Fibroblast of lung (primary cell): ENCODE data around the gene ANKRD17. TPM values are rescaled to one million over a fixed set of nuclear protein-coding genes. Genes with fewer than 3 reads are reported as not detected.

ENCODE experiments used
- DNase-seq, 2 donors: peaks; one replicate each; pipeline versions ENCODE4 v3.0.0 to v3.0.0-alpha.2; 2010; ENCODE audit warnings: low read depth in 2 of 2
- H2AFZ ChIP-seq: 2 replicates; pipeline ENCODE4 v1.5.1; 2012; ENCODE audit warnings: low read length, control low read depth, inconsistent platforms
- H3K27ac ChIP-seq: 2 replicates; pipeline ENCODE4 v1.5.1; 2011; ENCODE audit warnings: low read length, control low read depth; ENCODE audit not compliant: insufficient read depth
- H3K27me3 ChIP-seq: 2 replicates; pipeline ENCODE4 v1.5.1; 2011; ENCODE audit warnings: mild to moderate bottlenecking, low read length; ENCODE audit not compliant: control insufficient read depth, insufficient read depth
- H3K36me3 ChIP-seq: 2 replicates; pipeline ENCODE4 v1.5.1; 2011; ENCODE audit warnings: low read length; ENCODE audit not compliant: control insufficient read depth, insufficient read depth
- H3K4me1 ChIP-seq: 2 replicates; pipeline ENCODE4 v1.5.1; 2011; ENCODE audit warnings: low read length; ENCODE audit not compliant: control insufficient read depth, insufficient read depth; ENCODE audit errors: extremely low read depth
- H3K4me2 ChIP-seq: 2 replicates; pipeline ENCODE4 v1.5.1; 2011; ENCODE audit warnings: low read length, control low read depth; ENCODE audit not compliant: insufficient read depth; ENCODE audit errors: extremely low read depth
- H3K4me3 ChIP-seq, 4 experiments: fragments of 200-600 bp in 1 of 4; sonication (generic) in 1 of 4; replicated peaks in 1 of 4; 2 replicates each; pipeline ENCODE4 v1.5.1; 2011 to 2016; ENCODE audit warnings: low read length in 4 of 4, low read depth in 3 of 4, mild to moderate bottlenecking in 3 of 4, control low read depth in 2 of 4, inconsistent platforms in 1 of 4, mixed read lengths in 1 of 4; ENCODE audit not compliant: insufficient read depth in 1 of 4; ENCODE audit errors: control extremely low read depth in 1 of 4
- H3K79me2 ChIP-seq: 2 replicates; pipeline ENCODE4 v1.5.1; 2012; ENCODE audit warnings: mild to moderate bottlenecking, low read length, inconsistent platforms; ENCODE audit not compliant: control insufficient read depth, insufficient read depth
- H3K9ac ChIP-seq: 2 replicates; pipeline ENCODE4 v1.5.1; 2011; ENCODE audit warnings: mild to moderate bottlenecking, low read length, control low read depth; ENCODE audit not compliant: insufficient read depth
- H3K9me3 ChIP-seq: 2 replicates; pipeline ENCODE4 v1.5.1; 2012; ENCODE audit warnings: low read depth, low read length; ENCODE audit not compliant: control insufficient read depth, insufficient read depth
- H4K20me1 ChIP-seq: 2 replicates; pipeline ENCODE4 v1.5.1; 2011; ENCODE audit warnings: low read length; ENCODE audit not compliant: control insufficient read depth, insufficient read depth; ENCODE audit errors: extremely low read depth
- CTCF ChIP-seq, 2 donors: IDR thresholded peaks in 1 of 2; conservative IDR thresholded peaks in 1 of 2; 1 replicate in 1 of 2; 2 replicates in 1 of 2; pipeline ENCODE4 v1.5.1; 2011 to 2012; ENCODE audit warnings: low read length in 2 of 2, control low read depth in 1 of 2, inconsistent platforms in 1 of 2, low read depth in 1 of 2, mild to moderate bottlenecking in 1 of 2
- EZH2 ChIP-seq: IDR thresholded peaks from 2 replicates; pipeline ENCODE4 v1.5.1; 2012; ENCODE audit warnings: low read length, control low read depth, mild to moderate bottlenecking; ENCODE audit errors: missing control alignments
- polyA minus RNA-seq: library from RNA; depleted of rRNA, polyadenylated mRNA; stranded (reverse); fragments of >200 nt; gene quantifications from 2 replicates; pipeline ENCODE4 v1.2.3, GENCODE V29; 2011; ENCODE audit warnings: low replicate concordance
- polyA plus RNA-seq, 2 donors: library from polyadenylated mRNA; depleted of rRNA in 1 of 2; stranded (reverse) in 1 of 2; unstranded in 1 of 2; fragments of >200 nt; gene quantifications; 2 replicates each; pipeline ENCODE4 v1.2.1, GENCODE V29; 2011 to 2012; ENCODE audit warnings: missing spikeins in 1 of 2
- total RNA-seq: library from RNA; depleted of rRNA; stranded (reverse); fragments of >200 nt; gene quantifications from 2 replicates; pipeline ENCODE4 v1.2.1, GENCODE V29; 2014

Gene ANKRD17
- total RNA-seq (36.5 and 46.2 TPM in 2 replicates), polyA plus RNA-seq (50.8 and 54.6 TPM in 2 replicates), polyA minus RNA-seq (49.5 and 57.9 TPM in 2 replicates)
- polyA plus RNA-seq (2012), result 29.3 and 30.0 TPM in 2 replicates

- H3K36me3 ChIP-seq, result no peaks in the 10 kb centered on the region
- peak; percentile 92 to 95 for DNase-seq
- H3K4me1 ChIP-seq, result peaks cover 3% of the 10 kb centered on the region
- peak within 1 kb of the TSS; percentile 97 for H3K27ac ChIP-seq
- peak within 1 kb of the TSS; percentile 57 to 98 (median 78) for H3K4me3 ChIP-seq
- H4K20me1 ChIP-seq, result no peaks in the 10 kb centered on the region
- H3K4me2 ChIP-seq, result peak within 1 kb of the TSS; percentile 97
- H3K9ac ChIP-seq, result peak within 1 kb of the TSS; percentile 96
- no peaks in the 10 kb centered on the region for H3K9me3 ChIP-seq
- peaks cover 60% of the 10 kb centered on the region for H3K79me2 ChIP-seq
- H3K27me3 ChIP-seq, result no peaks in the 10 kb centered on the region
- TF ChIP-seq CTCF (conservative IDR thresholded peaks at IDR 0.05 in 1 of 2, IDR thresholded peaks at IDR 0.05 in 1 of 2; ENCODE audit: low read depth in 1 of 2, low read length in 2 of 2), result no peak
- TF ChIP-seq EZH2, result no peak
- peak within 1 kb of the TSS; percentile 97 for H2AFZ ChIP-seq
Measured at GRCh38 chr4:73258686-73259570, at the start of gene ANKRD17. TSS of gene ANKRD17 (minus strand) at chr4:73258798. CDS start at chr4:73258668, 130 bp downstream.

GRCh38 chr4:73308286-73308685, 49.7 kb upstream of the ANKRD17 start:
- TF ChIP-seq CTCF (conservative IDR thresholded peaks at IDR 0.05 in 1 of 2, IDR thresholded peaks at IDR 0.05 in 1 of 2; ENCODE audit: low read depth in 1 of 2, low read length in 2 of 2) (peak; percentile 39 to 46), EZH2 (no peak)

GRCh38 chr4:73303711-73304110, 45.1 kb upstream of the ANKRD17 start:
- H3K9ac ChIP-seq, result no peak overlapping the region
- no peaks in the 10 kb centered on the region for H3K27me3 ChIP-seq
- H3K4me3 ChIP-seq, result no peak overlapping the region
- no peaks in the 10 kb centered on the region for H3K79me2 ChIP-seq
- H3K4me1 ChIP-seq, result peaks cover 5% of the 10 kb centered on the region
- no peak overlapping the region for H3K27ac ChIP-seq
- no peaks in the 10 kb centered on the region for H3K36me3 ChIP-seq
- TF ChIP-seq CTCF (conservative IDR thresholded peaks at IDR 0.05 in 1 of 2, IDR thresholded peaks at IDR 0.05 in 1 of 2; ENCODE audit: low read depth in 1 of 2, low read length in 2 of 2), result no peak
- no peak for TF ChIP-seq EZH2
- H2AFZ ChIP-seq, result no peak overlapping the region
- H3K9me3 ChIP-seq, result no peaks in the 10 kb centered on the region
- no peak overlapping the region for H3K4me2 ChIP-seq
- no peaks in the 10 kb centered on the region for H4K20me1 ChIP-seq
- no peak for DNase-seq

More at GRCh38 chr4:73308286-73308685, 49.7 kb upstream of the ANKRD17 start:
- DNase-seq, result peak; percentile 34 to 51
- no peaks in the 10 kb centered on the region for H3K79me2 ChIP-seq
- H3K36me3 ChIP-seq, result no peaks in the 10 kb centered on the region
- H2AFZ ChIP-seq, result peak overlapping the region; percentile 76
- no peaks in the 10 kb centered on the region for H3K27me3 ChIP-seq
- no peak overlapping the region for H3K4me3 ChIP-seq
- H3K9me3 ChIP-seq, result no peaks in the 10 kb centered on the region
- no peaks in the 10 kb centered on the region for H4K20me1 ChIP-seq
- peaks cover 10% of the 10 kb centered on the region for H3K4me1 ChIP-seq
- H3K27ac ChIP-seq, result peak overlapping the region; percentile 23
- peak overlapping the region; percentile 54 for H3K4me2 ChIP-seq
- no peak overlapping the region for H3K9ac ChIP-seq
